Measurements from ENCODE around the gene FBXO21. TPM values are rescaled to one million over a fixed set of nuclear protein-coding genes. Genes with fewer than 3 reads are reported as not detected.

Gene FBXO21
- total RNA-seq, 1 experiment from 2014 or later, result 230 TPM

DNA sequence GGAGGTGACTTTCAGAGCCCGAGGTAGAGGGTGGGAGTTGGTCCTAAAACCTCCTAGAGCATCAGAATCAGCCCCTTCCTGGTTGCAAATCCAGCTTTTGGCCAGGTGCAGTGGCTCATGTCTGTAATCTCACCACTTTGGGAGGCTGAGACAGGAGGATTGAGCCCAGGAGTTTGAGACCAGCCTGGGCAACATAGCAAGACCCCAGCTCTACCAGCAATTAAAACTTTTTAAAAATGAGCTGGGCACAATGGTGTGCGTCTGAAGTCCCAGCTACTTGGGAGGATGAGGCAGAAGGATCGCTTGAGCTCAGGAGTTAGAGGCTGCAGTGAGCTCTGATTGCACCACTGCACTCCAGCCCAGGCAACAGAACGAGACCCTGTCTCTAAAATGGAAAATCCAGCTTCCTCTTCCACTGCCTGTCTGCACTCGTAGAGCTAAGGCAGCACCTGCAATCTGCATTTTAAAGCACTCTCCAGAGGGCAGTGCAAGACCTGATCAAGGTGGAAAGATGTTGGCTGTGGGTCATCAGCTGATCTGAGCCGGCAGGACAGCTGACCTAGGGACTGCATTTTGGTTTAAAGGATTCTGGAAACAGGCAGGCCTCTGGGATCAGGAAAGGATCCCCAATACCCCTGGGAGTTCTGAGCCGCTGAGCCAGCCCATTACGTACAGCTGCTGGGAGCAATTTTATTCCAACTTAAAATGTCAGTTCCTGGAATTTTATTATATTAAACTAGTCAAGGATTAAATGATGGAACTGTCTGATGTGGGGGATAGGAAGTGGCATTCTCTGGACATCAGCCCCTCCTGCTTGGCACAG is 89.2 kb downstream of the FBXO21 start:
- Histone ChIP-seq H3K4me1 (ENCODE audit: insufficient read depth, low read length) (peaks cover 12% of the 10 kb centered on the region), H3K27me3 (ENCODE audit: low read length) (peaks cover 53% of the 10 kb centered on the region), H3K9ac (ENCODE audit: low read length) (no peak overlapping the region), H3K9me2 (replicated peaks; ENCODE audit: low read length) (no peaks in the 10 kb centered on the region), H4K20me1 (ENCODE audit: low read length) (no peaks in the 10 kb centered on the region), H2AFZ (ENCODE audit: low read length) (no peak overlapping the region), H3K4me2 (ENCODE audit: low read length) (no peak overlapping the region), H3K79me2 (ENCODE audit: low read length) (no peaks in the 10 kb centered on the region), H3K4me3 (ENCODE audit: low read length) (no peak overlapping the region), H3F3A (ENCODE audit: low read length, unreplicated experiment) (no peaks in the 10 kb centered on the region), H3K9me3 (ENCODE audit: low read length) (no peaks in the 10 kb centered on the region), H3K27ac (ENCODE audit: low read length) (no peak overlapping the region), H3K36me3 (ENCODE audit: low read depth, low read length) (no peaks in the 10 kb centered on the region)
- ATAC-seq (peak; percentile 26; the same call in 1 of the 2 replicates), DNase-seq (no peak)
- no TSS peak for BruUV-seq (replicated peaks)
- ChIA-PET POLR2A (ENCODE audit: unreplicated experiment) (no interaction called here), CTCF (no interaction called here)
- intact Hi-C loops (cut with micrococcal nuclease), result no loop called here
- TF ChIP-seq, protein P1, sequence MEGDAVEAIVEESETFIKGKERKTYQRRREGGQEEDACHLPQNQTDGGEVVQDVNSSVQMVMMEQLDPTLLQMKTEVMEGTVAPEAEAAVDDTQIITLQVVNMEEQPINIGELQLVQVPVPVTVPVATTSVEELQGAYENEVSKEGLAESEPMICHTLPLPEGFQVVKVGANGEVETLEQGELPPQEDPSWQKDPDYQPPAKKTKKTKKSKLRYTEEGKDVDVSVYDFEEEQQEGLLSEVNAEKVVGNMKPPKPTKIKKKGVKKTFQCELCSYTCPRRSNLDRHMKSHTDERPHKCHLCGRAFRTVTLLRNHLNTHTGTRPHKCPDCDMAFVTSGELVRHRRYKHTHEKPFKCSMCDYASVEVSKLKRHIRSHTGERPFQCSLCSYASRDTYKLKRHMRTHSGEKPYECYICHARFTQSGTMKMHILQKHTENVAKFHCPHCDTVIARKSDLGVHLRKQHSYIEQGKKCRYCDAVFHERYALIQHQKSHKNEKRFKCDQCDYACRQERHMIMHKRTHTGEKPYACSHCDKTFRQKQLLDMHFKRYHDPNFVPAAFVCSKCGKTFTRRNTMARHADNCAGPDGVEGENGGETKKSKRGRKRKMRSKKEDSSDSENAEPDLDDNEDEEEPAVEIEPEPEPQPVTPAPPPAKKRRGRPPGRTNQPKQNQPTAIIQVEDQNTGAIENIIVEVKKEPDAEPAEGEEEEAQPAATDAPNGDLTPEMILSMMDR (conservative IDR thresholded peaks at IDR 0.05; ENCODE audit: low read depth, low read length), result no peak
- TF ChIP-seq EZH2phosphoT487 (IDR thresholded peaks at IDR 0.05; ENCODE audit: borderline replicate concordance, low read length), result no peak
- no peak for TF ChIP-seq EZH2 (IDR thresholded peaks at IDR 0.05; ENCODE audit: low read length, unreplicated experiment)

DNA sequence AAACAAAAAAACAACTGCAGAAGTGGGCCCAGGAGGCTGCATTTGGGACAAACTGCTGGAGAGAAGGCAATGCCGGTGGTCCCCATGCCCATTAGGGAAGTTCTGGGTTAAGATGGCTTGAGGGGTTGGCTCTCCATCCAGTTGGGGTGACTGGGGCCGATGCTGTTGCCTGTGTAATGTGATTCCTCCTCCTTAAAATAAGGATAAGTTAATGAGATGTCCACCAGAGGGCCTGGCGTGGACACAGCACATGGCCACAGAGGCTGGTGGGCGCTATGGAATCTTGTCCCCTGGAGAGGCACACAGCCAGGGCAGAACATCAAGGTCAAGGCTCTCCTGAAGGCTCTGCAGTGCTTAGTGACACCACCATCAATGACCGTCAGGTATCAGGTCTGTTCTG is 90.0 kb downstream of the FBXO21 start:
- peaks cover 7% of the 10 kb centered on the region; the same call in 1 of the 2 replicates for H3K4me1 ChIP-seq (ENCODE audit: insufficient read depth, low read length)
- POLR2A ChIA-PET (ENCODE audit: unreplicated experiment), result no interaction called here
- H3K27ac ChIP-seq (ENCODE audit: low read length), result no peak overlapping the region
- peak; percentile 56 for ATAC-seq
- no TSS peak for BruUV-seq (replicated peaks)
- H3K9me3 ChIP-seq (ENCODE audit: low read length), result no peaks in the 10 kb centered on the region
- H4K20me1 ChIP-seq (ENCODE audit: low read length), result no peaks in the 10 kb centered on the region
- H2AFZ ChIP-seq (ENCODE audit: low read length), result no peak overlapping the region
- H3F3A ChIP-seq (ENCODE audit: low read length, unreplicated experiment), result no peaks in the 10 kb centered on the region
- TF ChIP-seq, protein P1 (conservative IDR thresholded peaks at IDR 0.05; ENCODE audit: low read depth, low read length), result peak; percentile 61
- TF ChIP-seq EZH2 (IDR thresholded peaks at IDR 0.05; ENCODE audit: low read length, unreplicated experiment) (no peak), EZH2phosphoT487 (IDR thresholded peaks at IDR 0.05; ENCODE audit: borderline replicate concordance, low read length) (no peak)
- CTCF ChIA-PET, result no interaction called here
- intact Hi-C loops (cut with micrococcal nuclease), result no loop called here
- no peak overlapping the region for H3K9ac ChIP-seq (ENCODE audit: low read length)
- no peaks in the 10 kb centered on the region for H3K9me2 ChIP-seq (replicated peaks; ENCODE audit: low read length)
- H3K4me2 ChIP-seq (ENCODE audit: low read length), result no peak overlapping the region
- no peak overlapping the region for H3K4me3 ChIP-seq (ENCODE audit: low read length)
- H3K79me2 ChIP-seq (ENCODE audit: low read length), result no peaks in the 10 kb centered on the region
- DNase-seq, result peak; percentile 22
- peaks cover 62% of the 10 kb centered on the region for H3K27me3 ChIP-seq (ENCODE audit: low read length)
- no peaks in the 10 kb centered on the region for H3K36me3 ChIP-seq (ENCODE audit: low read depth, low read length)
